Astrocyte (in vitro differentiated cells and primary cell): ENCODE results near the gene C1orf146. TPM values are rescaled to one million over a fixed set of nuclear protein-coding genes. Genes with fewer than 3 reads are reported as not detected.
"Not testable (repeated sequence)": the region's sequence is repeated elsewhere in the genome, so short reads cannot be mapped to it uniquely, and the experiment has no call there.

Experiments
- DNase-seq: peaks from one replicate; pipeline ENCODE4 v3.0.0-alpha.2; 2010; ENCODE audit warnings: low read depth
- FAIRE-seq: peaks from 2 replicates; lab custom pipeline; 2011; peaks lifted over from hg19 to GRCh38; lab: Jason Lieb, UNC
- H2AFZ ChIP-seq: 2 replicates; pipeline ENCODE4 v1.6.0; 2012; ENCODE audit warnings: low read depth, low read length, inconsistent platforms
- H3K27ac ChIP-seq: 2 replicates; pipeline ENCODE4 v1.5.1; 2011; ENCODE audit warnings: low read depth, low read length, inconsistent platforms
- H3K27me3 ChIP-seq: 2 replicates; pipeline ENCODE4 v1.6.0; 2011; ENCODE audit warnings: low read length, inconsistent platforms; ENCODE audit not compliant: insufficient read depth
- H3K36me3 ChIP-seq: 2 replicates; pipeline ENCODE4 v1.5.1; 2011; ENCODE audit warnings: low read length, inconsistent platforms; ENCODE audit not compliant: insufficient read depth
- H3K4me1 ChIP-seq: 2 replicates; pipeline ENCODE4 v1.5.1; 2011; ENCODE audit warnings: low read length, inconsistent platforms; ENCODE audit not compliant: insufficient read depth
- H3K4me2 ChIP-seq: 2 replicates; pipeline ENCODE4 v1.6.0; 2012; ENCODE audit warnings: low read length, inconsistent platforms
- H3K4me3 ChIP-seq: 2 replicates; pipeline ENCODE4 v1.5.1; 2011; ENCODE audit warnings: low read depth, mild to moderate bottlenecking, low read length, inconsistent platforms; ENCODE audit not compliant: insufficient read depth
- H3K79me2 ChIP-seq: 2 replicates; pipeline ENCODE4 v1.6.0; 2012; ENCODE audit warnings: mild to moderate bottlenecking, low read length, inconsistent platforms; ENCODE audit not compliant: insufficient read depth
- H3K9ac ChIP-seq: 2 replicates; pipeline ENCODE4 v1.6.0; 2012; ENCODE audit warnings: mild to moderate bottlenecking, low read length, inconsistent platforms
- H3K9me3 ChIP-seq: 2 replicates; pipeline ENCODE4 v1.5.1; 2012; ENCODE audit warnings: low read depth, mild to moderate bottlenecking, low read length, inconsistent platforms; ENCODE audit not compliant: insufficient read depth
- H4K20me1 ChIP-seq: 2 replicates; pipeline ENCODE4 v1.6.0; 2012; ENCODE audit warnings: low read length, inconsistent platforms; ENCODE audit not compliant: insufficient read depth
- H3K27ac Mint-ChIP-seq: one replicate; pipeline ENCODE4 v1.8.0; 2021; ENCODE audit warnings: mild to moderate bottlenecking, mixed read lengths; ENCODE audit not compliant: unreplicated experiment
- H3K27me3 Mint-ChIP-seq: one replicate; pipeline ENCODE4 v1.8.0; 2021; ENCODE audit warnings: low read depth, mixed read lengths; ENCODE audit not compliant: unreplicated experiment
- H3K36me3 Mint-ChIP-seq: one replicate; pipeline ENCODE4 v1.8.0; 2021; ENCODE audit warnings: low read depth, mixed read lengths; ENCODE audit not compliant: unreplicated experiment
- H3K4me1 Mint-ChIP-seq: one replicate; pipeline ENCODE4 v1.8.0; 2021; ENCODE audit warnings: low read depth, mixed read lengths; ENCODE audit not compliant: unreplicated experiment
- H3K4me3 Mint-ChIP-seq: one replicate; pipeline ENCODE4 v1.8.0; 2021; ENCODE audit warnings: mild to moderate bottlenecking, moderate library complexity, mixed read lengths; ENCODE audit not compliant: unreplicated experiment
- H3K9me3 Mint-ChIP-seq: one replicate; pipeline ENCODE4 v1.8.0; 2021; ENCODE audit warnings: mild to moderate bottlenecking, mixed read lengths; ENCODE audit not compliant: unreplicated experiment
- CTCF ChIP-seq: IDR thresholded peaks from 2 replicates; pipeline ENCODE4 v1.5.1; 2011; ENCODE audit warnings: low read depth, mild to moderate bottlenecking, inconsistent platforms, low read length, moderate library complexity; ENCODE audit not compliant: insufficient read depth
- EZH2 ChIP-seq: IDR thresholded peaks from 2 replicates; pipeline ENCODE4 v1.6.1; 2012; ENCODE audit warnings: mild to moderate bottlenecking, low read length, inconsistent platforms; ENCODE audit not compliant: insufficient read depth
- total RNA-seq: library from RNA; stranded (reverse); gene quantifications from 2 replicates; pipeline ENCODE4 v1.2.1, GENCODE V29; 2021

C1orf146 gene
- total RNA-seq, 1 donor from 2014 or later = not detected

GRCh38 chr1:92244376-92244775 is 26.7 kb downstream of the C1orf146 start:
- H3K27ac ChIP-seq = no peak overlapping the region
- H3K27me3 ChIP-seq = no peaks in the 10 kb centered on the region
- FAIRE-seq (no peak), DNase-seq (peak; percentile 0)
- Mint-ChIP-seq H3K36me3 (peaks cover 1% of the 10 kb centered on the region), H3K27ac (no peak overlapping the region), H3K4me1 (no peaks in the 10 kb centered on the region), H3K4me3 (no peak overlapping the region), H3K27me3 (no peaks in the 10 kb centered on the region), H3K9me3 (no peaks in the 10 kb centered on the region)
- no peak overlapping the region for H3K4me2 ChIP-seq
- no peak for TF ChIP-seq EZH2
- no peaks in the 10 kb centered on the region for H3K4me1 ChIP-seq
- no peaks in the 10 kb centered on the region for H4K20me1 ChIP-seq
- no peaks in the 10 kb centered on the region for H3K79me2 ChIP-seq
- no peak overlapping the region for H3K4me3 ChIP-seq
- H3K9me3 ChIP-seq = no peaks in the 10 kb centered on the region
- H3K36me3 ChIP-seq = no peaks in the 10 kb centered on the region
- no peak overlapping the region for H2AFZ ChIP-seq
- H3K9ac ChIP-seq = no peak overlapping the region

GRCh38 chr1:92254714-92255113 is 37.0 kb downstream of the C1orf146 start:
- H3K27me3 ChIP-seq, H3K4me3 ChIP-seq, H3K4me1 Mint-ChIP-seq, FAIRE-seq, H3K4me3 Mint-ChIP-seq, H3K4me2 ChIP-seq, H3K9me3 ChIP-seq, H3K9me3 Mint-ChIP-seq, H2AFZ ChIP-seq, H3K79me2 ChIP-seq, H3K27ac Mint-ChIP-seq, H3K27me3 Mint-ChIP-seq, H3K36me3 ChIP-seq, H4K20me1 ChIP-seq, H3K27ac ChIP-seq, DNase-seq, H3K4me1 ChIP-seq, H3K9ac ChIP-seq: not testable (repeated sequence)
- peaks cover 26% of the 10 kb centered on the region for H3K36me3 Mint-ChIP-seq

GRCh38 chr1:92259350-92259749 is 41.6 kb downstream of the C1orf146 start:
- peak; percentile 6 for DNase-seq
- H3K9ac ChIP-seq = no peak overlapping the region

More at GRCh38 chr1:92259350-92259749, 41.6 kb downstream of the C1orf146 start:
- Histone ChIP-seq H3K4me2 (no peak overlapping the region), H3K79me2 (no peaks in the 10 kb centered on the region), H4K20me1 (no peaks in the 10 kb centered on the region), H3K36me3 (peaks cover 15% of the 10 kb centered on the region), H3K27ac (no peak overlapping the region), H2AFZ (no peak overlapping the region), H3K9me3 (no peaks in the 10 kb centered on the region), H3K27me3 (no peaks in the 10 kb centered on the region), H3K4me1 (no peaks in the 10 kb centered on the region), H3K4me3 (no peak overlapping the region)
- no peak for TF ChIP-seq EZH2
- no peak for TF ChIP-seq CTCF
- H3K27ac Mint-ChIP-seq = no peak overlapping the region
- FAIRE-seq = no peak
- peaks cover 26% of the 10 kb centered on the region for H3K36me3 Mint-ChIP-seq
- H3K27me3 Mint-ChIP-seq = no peaks in the 10 kb centered on the region
- H3K4me1 Mint-ChIP-seq = peaks cover 1% of the 10 kb centered on the region
- H3K4me3 Mint-ChIP-seq = no peak overlapping the region
- peaks cover 3% of the 10 kb centered on the region for H3K9me3 Mint-ChIP-seq
